Glutamatergic neuron (in vitro differentiated cells): ENCODE results near the gene RARB. TPM values are rescaled to one million over a fixed set of nuclear protein-coding genes. Genes with fewer than 3 reads are reported as not detected.

Source experiments
- DNase-seq: peaks from one replicate; pipeline ENCODE4 v3.0.0; 2022
- H3K27ac Mint-ChIP-seq: one replicate; pipeline ENCODE4 v1.8.0; 2020; ENCODE audit warnings: mild to moderate bottlenecking, mixed read lengths, inconsistent platforms; ENCODE audit not compliant: unreplicated experiment
- H3K27me3 Mint-ChIP-seq: one replicate; pipeline ENCODE4 v1.8.0; 2020; ENCODE audit warnings: mild to moderate bottlenecking, moderate library complexity, mixed read lengths, inconsistent platforms; ENCODE audit not compliant: unreplicated experiment
- H3K36me3 Mint-ChIP-seq: one replicate; pipeline ENCODE4 v1.8.0; 2020; ENCODE audit warnings: mild to moderate bottlenecking, mixed read lengths, inconsistent platforms; ENCODE audit not compliant: unreplicated experiment
- H3K4me1 Mint-ChIP-seq: one replicate; pipeline ENCODE4 v1.8.0; 2020; ENCODE audit warnings: mild to moderate bottlenecking, low read depth, mixed read lengths, inconsistent platforms; ENCODE audit not compliant: unreplicated experiment
- H3K4me3 Mint-ChIP-seq: one replicate; pipeline ENCODE4 v1.8.0; 2020; ENCODE audit warnings: mild to moderate bottlenecking, mixed read lengths, inconsistent platforms; ENCODE audit not compliant: unreplicated experiment
- H3K9me3 Mint-ChIP-seq: one replicate; pipeline ENCODE4 v1.8.0; 2020; ENCODE audit warnings: mild to moderate bottlenecking, moderate library complexity, mixed read lengths, inconsistent platforms; ENCODE audit not compliant: unreplicated experiment
- CTCF ChIP-seq: fragments of 200-600 bp; sonication (generic); IDR thresholded peaks from one replicate; pipeline ENCODE4 v1.5.0; 2021; ENCODE audit not compliant: partially characterized antibody, unreplicated experiment
- total RNA-seq: library from RNA; stranded (reverse); fragmentation: NEBNext Ultra II Directional; extraction: Animal tissue kit (Norgen Biotek cat#: 25700); gene quantifications from one replicate; pipeline ENCODE4 v1.2.1, GENCODE V29; 2021; ENCODE audit not compliant: unreplicated experiment

The RARB gene
- total RNA-seq, 1 donor from 2014 or later = 1.2 TPM

DNA sequence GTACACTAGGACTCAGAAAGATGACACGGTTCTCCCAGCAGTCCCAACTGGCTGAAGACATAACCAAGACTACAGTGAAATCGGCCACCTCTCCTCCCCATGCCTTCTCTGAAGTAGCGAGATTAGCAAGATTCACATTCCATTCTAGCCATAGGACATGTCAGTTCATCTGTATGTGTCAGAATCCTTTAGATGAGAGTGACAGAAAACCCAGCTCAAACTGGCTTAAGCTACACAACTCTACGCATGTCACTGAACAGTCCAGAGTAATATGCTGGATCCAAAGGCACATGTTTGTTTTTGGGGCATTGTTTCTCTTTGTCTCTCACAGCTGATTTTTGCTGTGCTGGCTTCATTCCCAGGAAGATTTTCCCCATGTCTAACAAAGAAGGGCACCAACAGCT lies 75.8 kb downstream of the RARB start:
- H3K4me1 Mint-ChIP-seq = no peaks in the 10 kb centered on the region
- no peaks in the 10 kb centered on the region for H3K9me3 Mint-ChIP-seq
- no peak overlapping the region for H3K27ac Mint-ChIP-seq
- no peak for DNase-seq
- H3K27me3 Mint-ChIP-seq = no peaks in the 10 kb centered on the region
- no peaks in the 10 kb centered on the region for H3K36me3 Mint-ChIP-seq
- no peak for TF ChIP-seq CTCF
- no peak overlapping the region for H3K4me3 Mint-ChIP-seq

DNA sequence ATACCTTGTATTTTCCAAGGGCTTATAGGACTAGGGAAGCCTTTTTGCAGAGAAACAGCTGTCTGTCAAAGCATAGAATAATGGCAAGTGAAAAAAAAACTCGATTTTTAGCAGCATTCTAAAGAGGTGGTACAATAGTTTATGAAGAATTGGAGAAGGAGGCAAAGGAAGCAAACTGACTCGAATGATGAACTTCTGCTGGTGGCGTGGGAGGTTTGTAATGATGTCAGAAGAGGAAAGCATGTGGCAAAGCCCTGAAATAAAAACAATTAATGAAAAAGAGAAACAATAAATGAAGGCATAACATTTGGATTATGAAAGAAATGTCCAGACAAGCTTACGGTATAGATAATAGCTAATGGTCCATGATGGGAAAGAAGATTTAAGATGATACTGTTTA lies 77.5 kb downstream of the RARB start:
- H3K27me3 Mint-ChIP-seq = no peaks in the 10 kb centered on the region
- H3K36me3 Mint-ChIP-seq = no peaks in the 10 kb centered on the region
- no peak overlapping the region for H3K4me3 Mint-ChIP-seq
- no peak for TF ChIP-seq CTCF
- no peak for DNase-seq
- no peaks in the 10 kb centered on the region for H3K9me3 Mint-ChIP-seq
- H3K27ac Mint-ChIP-seq = no peak overlapping the region
- no peaks in the 10 kb centered on the region for H3K4me1 Mint-ChIP-seq

DNA sequence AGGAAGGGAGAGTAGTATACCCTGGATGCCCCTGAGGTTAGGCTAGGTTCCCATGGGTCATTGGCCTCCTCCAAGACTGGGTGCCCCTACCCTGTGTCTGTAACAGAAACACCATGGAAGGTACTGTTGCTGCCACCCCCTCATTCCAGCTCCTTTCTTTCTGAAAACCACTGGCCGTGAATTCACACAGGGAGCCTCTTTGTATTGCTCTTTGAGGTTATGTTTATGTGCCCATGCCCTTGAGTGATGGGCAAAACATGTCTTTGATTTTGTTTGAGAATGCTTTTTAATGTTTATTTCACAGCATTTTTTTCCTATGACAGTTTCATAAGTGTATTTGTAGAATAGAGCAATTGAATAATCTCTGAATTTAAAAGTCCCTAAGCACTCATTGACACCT lies 79.7 kb downstream of the RARB start:
- no peak for DNase-seq
- Mint-ChIP-seq H3K4me1 (no peaks in the 10 kb centered on the region), H3K27ac (no peak overlapping the region), H3K9me3 (no peaks in the 10 kb centered on the region), H3K4me3 (no peak overlapping the region), H3K36me3 (no peaks in the 10 kb centered on the region), H3K27me3 (no peaks in the 10 kb centered on the region)
- TF ChIP-seq CTCF = no peak

DNA sequence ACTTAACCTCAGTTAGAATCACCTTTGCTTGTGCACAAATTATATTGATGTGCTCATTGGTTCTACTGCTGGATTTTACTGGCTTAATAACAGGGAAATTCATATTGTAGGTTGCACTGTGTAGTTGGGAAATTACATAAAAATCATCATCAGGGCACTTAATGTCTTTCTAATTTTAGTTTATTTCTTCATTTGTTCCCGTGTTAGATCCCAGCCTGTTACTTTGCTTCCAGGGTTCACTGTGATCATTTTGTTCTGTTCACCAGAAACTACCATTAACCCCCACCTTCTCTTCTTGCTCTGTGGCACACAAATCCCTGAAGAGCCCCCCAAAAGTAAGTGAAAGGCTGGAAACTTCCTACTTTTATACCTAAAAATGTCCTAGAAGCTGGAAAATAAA lies 80.4 kb downstream of the RARB start:
- Mint-ChIP-seq H3K9me3 (no peaks in the 10 kb centered on the region), H3K27ac (no peak overlapping the region), H3K4me3 (no peak overlapping the region), H3K27me3 (no peaks in the 10 kb centered on the region), H3K4me1 (no peaks in the 10 kb centered on the region), H3K36me3 (no peaks in the 10 kb centered on the region)
- no peak for TF ChIP-seq CTCF
- no peak for DNase-seq

GRCh38 chr3:25508901-25509300 lies 80.8 kb downstream of the RARB start:
- Mint-ChIP-seq H3K27me3 (no peaks in the 10 kb centered on the region), H3K9me3 (no peaks in the 10 kb centered on the region), H3K4me3 (no peak overlapping the region), H3K4me1 (no peaks in the 10 kb centered on the region), H3K36me3 (no peaks in the 10 kb centered on the region), H3K27ac (no peak overlapping the region)
- TF ChIP-seq CTCF = no peak
- DNase-seq = no peak
